K562 (cell line): Measurements from ENCODE around the gene UNC119B. TPM values are rescaled to one million over a fixed set of nuclear protein-coding genes. Genes with fewer than 3 reads are reported as not detected.
A peak's percentile ranks its signal among the peaks of the same experiment; 100 is the strongest.

ENCODE experiments used
- ARID2 ChIP-seq: fragments of 450-650 bp; IDR thresholded peaks from 2 replicates; pipeline ENCODE4 v1.6.1; 2017; ENCODE audit warnings: antibody characterized with exemption, mild to moderate bottlenecking
- BRCA1 ChIP-seq, 2 experiments: fragments of 450-650 bp in 1 of 2; sonication (generic) in 1 of 2; formaldehyde crosslinking in 1 of 2; IDR thresholded peaks; 2 replicates each; pipeline versions ENCODE4 v1.5.0 to v1.6.1; 2017 to 2020; ENCODE audit warnings: mild to moderate bottlenecking in 1 of 2, missing genetic modification reagents in 1 of 2
- CHD1 ChIP-seq: fragments of 200-600 bp; sonication (generic); IDR thresholded peaks from one replicate; pipeline ENCODE4 v1.6.1; 2012; ENCODE audit warnings: mild to moderate bottlenecking, moderate library complexity, low read length, inconsistent platforms
- HCFC1 ChIP-seq: IDR thresholded peaks from 2 replicates; pipeline ENCODE4 v1.6.1; 2012; ENCODE audit warnings: low read depth, low read length, improper control_type of control experiment
- HINFP ChIP-seq: fragments of 450-650 bp; conservative IDR thresholded peaks from 2 replicates; pipeline ENCODE4 v1.6.1; 2016; ENCODE audit warnings: missing genetic modification characterization, low read depth, mild to moderate bottlenecking, control low read depth, missing compliant biosample characterization
- IRF1 ChIP-seq: sonication (generic); formaldehyde crosslinking; IDR thresholded peaks from 2 replicates; pipeline ENCODE4 v1.8.0; 2022; ENCODE audit warnings: missing genetic modification reagents, mild to moderate bottlenecking, borderline replicate concordance
- KLF13 ChIP-seq: fragments of 450-650 bp; IDR thresholded peaks from 2 replicates; pipeline ENCODE4 v1.6.1; 2016; ENCODE audit warnings: missing genetic modification characterization, low read depth, mild to moderate bottlenecking, missing compliant biosample characterization, moderate library complexity, borderline replicate concordance
- MAFG ChIP-seq: fragments of 450-650 bp; conservative IDR thresholded peaks from 2 replicates; pipeline ENCODE4 v1.6.1; 2016; ENCODE audit warnings: missing genetic modification characterization, missing compliant biosample characterization
- NR0B1 ChIP-seq: fragments of 450-650 bp; IDR thresholded peaks from one replicate; pipeline ENCODE4 v1.6.1; 2018; ENCODE audit warnings: mild to moderate bottlenecking, moderate library complexity; ENCODE audit not compliant: partially characterized antibody
- RCOR1 ChIP-seq, 2 experiments: IDR thresholded peaks; 2 replicates each; pipeline ENCODE4 v1.6.1; 2012; ENCODE audit warnings: low read depth in 2 of 2, low read length in 2 of 2, borderline replicate concordance in 1 of 2, improper control_type of control experiment in 1 of 2
- RFX7 ChIP-seq: fragments of 250-450 bp; sonication (Bioruptor Pico); IDR thresholded peaks from 2 replicates; pipeline ENCODE4 v1.5.1; 2021; ENCODE audit warnings: mild to moderate bottlenecking
- SMARCE1 ChIP-seq: fragments of 450-650 bp; IDR thresholded peaks from 2 replicates; pipeline ENCODE4 v1.7.1; 2016; ENCODE audit warnings: mild to moderate bottlenecking
- ZBTB26 ChIP-seq: fragments of 450-650 bp; formaldehyde crosslinking; IDR thresholded peaks from 2 replicates; pipeline ENCODE4 v1.4.0; 2022; ENCODE audit warnings: missing genetic modification characterization
- ZC3H4 ChIP-seq: sonication (generic); formaldehyde crosslinking; IDR thresholded peaks from 2 replicates; pipeline ENCODE4 v1.9.0; 2021; ENCODE audit warnings: missing genetic modification reagents, borderline replicate concordance
- ZFP30 ChIP-seq: fragments of 250-450 bp; sonication (Bioruptor Pico); IDR thresholded peaks from 2 replicates; pipeline ENCODE4 v1.8.0; 2022; ENCODE audit warnings: moderate library complexity, mild to moderate bottlenecking, inconsistent platforms, borderline replicate concordance
- ZNF311 ChIP-seq: fragments of 250-450 bp; sonication (Bioruptor Pico); IDR thresholded peaks from 2 replicates; pipeline ENCODE4 v1.4.0; 2020; ENCODE audit warnings: mild to moderate bottlenecking, moderate library complexity
- ZNF764 ChIP-seq: fragments of 250-450 bp; sonication (Bioruptor Pico); IDR thresholded peaks from 2 replicates; pipeline ENCODE4 v1.4.0; 2020; ENCODE audit warnings: low read depth, mild to moderate bottlenecking, moderate library complexity
- polyA plus RNA-seq, 8 experiments: library from polyadenylated mRNA; depleted of rRNA in 4 of 8; stranded (reverse) in 5 of 8; unstranded in 3 of 8; fragments of >200 nt; fragmentation: Nextera tagmentation in 2 of 8; fragmentation: Illumina TruSeq in 1 of 8; extraction: Ambion mirVana in 2 of 8; extraction: Trizol in 1 of 8; gene quantifications; 2 replicates each; pipeline versions ENCODE4 v1.2.1 to v1.2.3, GENCODE V29; 2011 to 2014; ENCODE audit warnings: inconsistent platforms in 1 of 8, missing spikeins in 1 of 8
- total RNA-seq, 7 experiments: library from RNA; depleted of rRNA in 6 of 7; stranded (reverse); fragments of >200 nt in 6 of 7; fragmentation: Illumina TruSeq in 2 of 7; extraction: Trizol in 2 of 7; gene quantifications; 2 replicates each; pipeline versions ENCODE4 v1.2.1 to v1.2.3, GENCODE V29; 2011 to 2021; ENCODE audit warnings: low replicate concordance in 1 of 7
- TF ChIP-seq, protein P1 (sequence below): sonication (generic); formaldehyde crosslinking; IDR thresholded peaks from 2 replicates; pipeline ENCODE4 v1.5.0; 2020; ENCODE audit warnings: missing genetic modification reagents

Gene UNC119B
- total and polyA plus RNA-seq, 9 of the 15 experiments (the other 6 are each of a cell fraction or from before 2014, with no cell fraction given), result 4.0 to 34.5 (median 15.1) TPM

GRCh38 chr12:120713861-120714482 is 3.7 kb downstream of the UNC119B start (continued):
- TF ChIP-seq ZNF311 (CRISPR knock-in tag) (no peak), KLF13 (tag) (no peak), ZNF764 (CRISPR knock-in tag) (no peak), ZBTB26 (CRISPR knock-in tag) (no peak), MAFG (tag) (no peak), HCFC1 (no peak), ARID2 (no peak), NR0B1 (no peak), RFX7 (CRISPR knock-in tag) (no peak), RCOR1 (IDR thresholded peaks at IDR 0.05; ENCODE audit: borderline replicate concordance in 1 of 2, low read depth in 2 of 2, low read length in 2 of 2) (peak in 1 of 2 experiments; percentile 53; a peak in 1 of 4 replicates), ZFP30 (CRISPR knock-in tag) (no peak), IRF1 (CRISPR knock-in tag) (no peak), HINFP (tag) (no peak), SMARCE1 (no peak), CHD1 (no peak), BRCA1 (IDR thresholded peaks at IDR 0.05) (no peak), BRCA1 (CRISPR knock-in tag; IDR thresholded peaks at IDR 0.05) (no peak), ZC3H4 (no peak)
- TF ChIP-seq, protein P1, sequence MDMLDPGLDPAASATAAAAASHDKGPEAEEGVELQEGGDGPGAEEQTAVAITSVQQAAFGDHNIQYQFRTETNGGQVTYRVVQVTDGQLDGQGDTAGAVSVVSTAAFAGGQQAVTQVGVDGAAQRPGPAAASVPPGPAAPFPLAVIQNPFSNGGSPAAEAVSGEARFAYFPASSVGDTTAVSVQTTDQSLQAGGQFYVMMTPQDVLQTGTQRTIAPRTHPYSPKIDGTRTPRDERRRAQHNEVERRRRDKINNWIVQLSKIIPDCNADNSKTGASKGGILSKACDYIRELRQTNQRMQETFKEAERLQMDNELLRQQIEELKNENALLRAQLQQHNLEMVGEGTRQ (CRISPR knock-in tag), result no peak
